Osteoblast (primary cell): ENCODE results near the gene DUSP8. TPM values are rescaled to one million over a fixed set of nuclear protein-coding genes. Genes with fewer than 3 reads are reported as not detected.

Experiments
- DNase-seq: peaks from one replicate; pipeline ENCODE4 v3.0.0; 2011; ENCODE audit warnings: low spot score, mixed read lengths; ENCODE audit not compliant: insufficient read length; ENCODE audit errors: missing footprints
- H2AFZ ChIP-seq: 2 replicates; pipeline ENCODE4 v1.6.0; 2011; ENCODE audit warnings: mild to moderate bottlenecking, low read length
- H3K27ac ChIP-seq: 2 replicates; pipeline ENCODE4 v1.5.1; 2011; ENCODE audit warnings: mild to moderate bottlenecking, low read depth, low read length, moderate library complexity
- H3K27me3 ChIP-seq: 2 replicates; pipeline ENCODE4 v1.6.0; 2012; ENCODE audit warnings: mild to moderate bottlenecking, control low read depth, inconsistent platforms, low read length, moderate library complexity; ENCODE audit not compliant: insufficient read depth
- H3K36me3 ChIP-seq: 2 replicates; pipeline ENCODE4 v1.5.1; 2011; ENCODE audit warnings: mild to moderate bottlenecking, low read length, control low read depth, moderate library complexity; ENCODE audit not compliant: insufficient read depth
- H3K4me1 ChIP-seq: 2 replicates; pipeline ENCODE4 v1.5.1; 2011; ENCODE audit warnings: mild to moderate bottlenecking, low read length, control low read depth, moderate library complexity; ENCODE audit not compliant: insufficient read depth
- H3K4me2 ChIP-seq: 2 replicates; pipeline ENCODE4 v1.6.0; 2011; ENCODE audit warnings: mild to moderate bottlenecking, low read length; ENCODE audit not compliant: insufficient read depth
- H3K4me3 ChIP-seq: fragments of 200-600 bp; sonication (generic); 3 replicates; pipeline ENCODE4 v1.5.1; 2012; ENCODE audit warnings: mild to moderate bottlenecking, low read length, inconsistent platforms; ENCODE audit not compliant: insufficient read depth
- H3K79me2 ChIP-seq: 2 replicates; pipeline ENCODE4 v1.6.0; 2012; ENCODE audit warnings: mild to moderate bottlenecking, low read length, control low read depth, inconsistent platforms; ENCODE audit not compliant: insufficient read depth
- H3K9me3 ChIP-seq: 2 replicates; pipeline ENCODE4 v1.5.1; 2011; ENCODE audit warnings: low read depth, low read length, control low read depth
- H4K20me1 ChIP-seq: 2 replicates; pipeline ENCODE4 v1.6.0; 2012; ENCODE audit warnings: mild to moderate bottlenecking, low read length, control low read depth; ENCODE audit not compliant: insufficient read depth
- CTCF ChIP-seq: IDR thresholded peaks from 2 replicates; pipeline ENCODE4 v1.5.1; 2011; ENCODE audit warnings: mild to moderate bottlenecking, low read depth, low read length, moderate library complexity; ENCODE audit errors: extremely low read depth
- total RNA-seq: library from RNA; depleted of rRNA; stranded (reverse); fragments of >200 nt; gene quantifications from 2 replicates; pipeline ENCODE4 v1.2.3, GENCODE V29; 2012

Gene DUSP8
- total RNA-seq, 1 donor = under 0.01 TPM

GRCh38 chr11:1530686-1531448 lies 41.2 kb downstream of the DUSP8 start:
- H3K27ac ChIP-seq = no peak overlapping the region
- H3K36me3 ChIP-seq = no peaks in the 10 kb centered on the region
- no peak for TF ChIP-seq CTCF
- no peak overlapping the region for H2AFZ ChIP-seq
- H3K4me1 ChIP-seq = peaks cover 19% of the 10 kb centered on the region
- no peak overlapping the region for H3K4me2 ChIP-seq
- H3K4me3 ChIP-seq = no peak overlapping the region
- DNase-seq = no peak
- no peaks in the 10 kb centered on the region for H3K9me3 ChIP-seq
- peaks cover 86% of the 10 kb centered on the region for H4K20me1 ChIP-seq
- no peaks in the 10 kb centered on the region for H3K27me3 ChIP-seq
- peaks cover 89% of the 10 kb centered on the region for H3K79me2 ChIP-seq

DNA sequence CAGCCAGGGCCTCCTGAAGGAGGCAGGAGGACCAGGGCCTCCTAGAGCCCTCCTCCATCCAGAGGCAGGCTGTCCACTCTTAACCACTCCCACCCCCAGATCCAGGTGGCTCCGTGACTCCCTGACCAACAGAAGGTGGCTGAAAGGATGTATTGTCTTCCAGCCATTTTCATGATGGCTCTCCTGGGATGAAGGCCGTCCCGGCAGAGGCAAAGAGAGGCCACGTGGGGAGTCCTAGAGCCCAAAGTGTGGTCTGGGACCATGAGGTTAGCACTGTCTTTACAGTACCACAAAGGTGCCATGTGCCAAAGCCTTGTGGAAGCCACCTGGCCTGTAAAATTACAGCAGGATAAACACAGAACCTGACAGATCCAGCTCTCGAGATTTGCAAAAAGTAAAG lies 42.3 kb downstream of the DUSP8 start:
- Histone ChIP-seq H4K20me1 (peaks cover 84% of the 10 kb centered on the region), H3K4me1 (peaks cover 10% of the 10 kb centered on the region), H3K9me3 (no peaks in the 10 kb centered on the region), H3K27ac (no peak overlapping the region), H3K27me3 (no peaks in the 10 kb centered on the region), H3K4me2 (no peak overlapping the region), H2AFZ (no peak overlapping the region), H3K79me2 (peaks cover 87% of the 10 kb centered on the region), H3K4me3 (no peak overlapping the region), H3K36me3 (no peaks in the 10 kb centered on the region)
- DNase-seq = no peak
- no peak for TF ChIP-seq CTCF

DNA sequence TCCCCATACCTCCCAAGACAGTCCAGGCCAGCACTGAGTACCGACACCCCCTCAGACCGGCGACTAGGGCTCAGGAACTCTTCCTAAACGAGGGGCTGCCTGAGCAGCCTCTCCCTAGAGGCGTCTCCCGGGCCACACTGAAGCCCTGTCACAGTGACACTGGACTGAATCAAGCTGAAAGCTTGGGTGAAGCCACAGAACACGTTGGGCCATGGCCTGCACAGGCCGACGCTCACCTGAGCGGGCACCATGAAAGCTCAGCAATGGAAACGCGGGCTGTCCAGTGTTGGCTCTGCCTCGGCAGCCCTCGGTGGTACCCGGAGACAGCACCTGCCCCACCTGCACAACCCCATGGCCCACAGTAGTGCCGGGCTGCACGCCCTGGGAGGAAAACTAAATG lies 42.8 kb downstream of the DUSP8 start:
- H3K79me2 ChIP-seq = peaks cover 85% of the 10 kb centered on the region
- no peak overlapping the region for H3K27ac ChIP-seq
- H3K4me3 ChIP-seq = no peak overlapping the region
- peaks cover 81% of the 10 kb centered on the region for H4K20me1 ChIP-seq
- no peaks in the 10 kb centered on the region for H3K27me3 ChIP-seq
- H3K9me3 ChIP-seq = no peaks in the 10 kb centered on the region
- no peak for DNase-seq
- H3K4me1 ChIP-seq = peaks cover 7% of the 10 kb centered on the region
- no peaks in the 10 kb centered on the region for H3K36me3 ChIP-seq
- TF ChIP-seq CTCF = no peak
- no peak overlapping the region for H3K4me2 ChIP-seq
- H2AFZ ChIP-seq = no peak overlapping the region

GRCh38 chr11:1528710-1529109 lies 43.4 kb downstream of the DUSP8 start:
- H3K9me3 ChIP-seq = no peaks in the 10 kb centered on the region
- no peak for TF ChIP-seq CTCF
- H2AFZ ChIP-seq = no peak overlapping the region
- H3K27me3 ChIP-seq = no peaks in the 10 kb centered on the region
- H4K20me1 ChIP-seq = peaks cover 84% of the 10 kb centered on the region
- H3K79me2 ChIP-seq = peaks cover 86% of the 10 kb centered on the region
- H3K36me3 ChIP-seq = no peaks in the 10 kb centered on the region
- H3K4me2 ChIP-seq = no peak overlapping the region
- peaks cover 7% of the 10 kb centered on the region for H3K4me1 ChIP-seq
- no peak for DNase-seq
- H3K4me3 ChIP-seq = no peak overlapping the region
- no peak overlapping the region for H3K27ac ChIP-seq
